RKO (cell line): ENCODE results near the gene DCLK3.

Experiments used
- DNase-seq: peaks from one replicate; pipeline ENCODE4 v3.0.0-alpha.2; 2016; ENCODE audit warnings: low spot score

The DCLK3 gene

DNA sequence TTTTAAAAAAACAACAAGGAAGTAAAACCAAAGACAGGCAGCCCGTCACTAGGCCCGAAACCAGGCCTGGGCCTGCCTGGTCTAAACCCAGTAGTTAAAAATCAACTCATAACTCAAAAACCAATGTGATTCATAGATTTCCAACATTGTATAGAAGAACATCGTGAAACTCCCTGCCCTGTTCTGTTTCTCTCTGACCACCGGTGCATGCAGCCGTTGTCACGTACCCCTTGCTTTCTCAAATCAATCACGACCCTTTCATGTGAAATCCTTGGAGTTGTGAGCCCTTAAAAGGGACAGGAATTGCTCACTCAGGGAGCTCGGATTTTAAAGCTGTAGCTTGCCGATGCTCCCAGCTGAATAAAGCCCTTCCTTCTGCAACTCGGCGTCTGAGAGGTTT lies 89.5 kb downstream of the DCLK3 start:
- no peak for DNase-seq

DNA sequence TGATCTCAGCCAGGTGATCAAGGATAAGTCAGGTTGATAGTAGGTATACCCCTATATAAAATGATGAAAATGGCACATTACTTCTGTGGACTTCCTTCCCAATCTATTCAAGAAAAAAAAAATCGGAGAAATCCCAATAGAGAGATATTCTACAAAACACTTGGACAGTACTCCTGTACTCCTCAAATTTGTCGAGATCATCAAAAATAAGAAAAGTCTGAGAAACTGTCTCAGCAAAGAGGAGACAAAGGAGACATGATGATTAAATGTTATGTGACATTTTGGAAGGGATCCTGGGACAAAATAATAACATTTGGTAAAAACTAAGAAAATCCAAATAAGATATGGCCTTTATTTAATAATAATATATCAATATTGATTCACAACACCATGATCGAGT lies 94.6 kb downstream of the DCLK3 start:
- DNase-seq = no peak

GRCh38 chr3:36666166-36666565 lies 98.2 kb downstream of the DCLK3 start:
- DNase-seq = no peak

DNA sequence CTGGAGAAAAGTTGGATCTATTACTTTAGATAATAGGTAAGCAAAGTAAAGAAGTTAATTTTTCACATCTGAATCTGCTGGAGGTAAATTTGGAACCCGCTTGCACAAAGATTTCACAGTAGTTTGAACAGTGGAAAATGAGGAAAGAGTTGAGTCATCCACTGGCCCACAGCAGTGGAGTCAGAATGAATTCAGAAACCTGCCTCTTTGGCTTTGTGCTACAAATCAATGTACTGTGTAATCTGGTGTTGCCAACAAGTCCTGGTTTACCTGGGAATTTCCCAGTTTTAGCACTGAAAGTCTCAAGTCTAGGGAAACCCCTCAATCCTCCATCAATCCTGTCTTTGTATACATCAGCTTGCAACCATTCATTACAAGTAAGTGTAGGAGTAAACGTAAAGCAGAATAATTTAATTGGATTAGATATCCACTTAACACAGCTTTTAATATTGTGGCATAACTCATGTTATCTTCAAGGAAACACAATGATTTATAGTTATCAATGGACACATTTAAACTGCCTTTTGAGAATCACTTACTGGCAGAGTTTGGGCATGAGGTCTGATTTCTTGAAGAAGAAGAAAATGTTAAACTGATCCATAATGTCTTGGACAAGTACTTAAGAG lies 100.6 kb downstream of the DCLK3 start:
- no peak for DNase-seq

DNA sequence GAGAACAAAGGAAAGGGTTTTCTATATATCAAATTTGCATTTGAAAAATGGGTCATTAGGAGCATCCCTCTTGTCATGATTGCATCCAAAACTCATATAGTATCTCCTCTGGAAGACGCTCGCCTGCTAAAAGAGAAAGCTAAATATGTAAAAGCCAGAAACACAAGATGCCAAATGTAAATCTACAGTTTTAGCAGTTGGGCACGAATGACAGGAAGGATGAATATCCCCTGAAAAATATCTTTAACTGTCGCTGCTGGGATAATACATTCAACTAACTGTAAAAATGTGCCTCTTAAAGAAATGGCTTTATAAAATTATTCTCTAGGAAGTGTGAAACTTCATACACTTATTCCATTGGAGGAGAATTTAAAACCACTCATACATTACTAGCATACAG lies 101.7 kb downstream of the DCLK3 start:
- no peak for DNase-seq
